Heart left ventricle (tissue), 16 donors: ENCODE data around the gene OGA. TPM values are rescaled to one million over a fixed set of nuclear protein-coding genes. Genes with fewer than 3 reads are reported as not detected.

Source experiments
- ATAC-seq, 4 donors: fragments of 200-7000 bp; cut with Tn5 transposase; one replicate each; pipeline ENCODE4 v1.9.1; 2020 to 2022; ENCODE audit warnings: moderate library complexity in 4 of 4, mild to moderate bottlenecking in 3 of 4, moderate number of reproducible peaks in 1 of 4
- DNase-seq, 5 donors: peaks; one replicate each; pipeline ENCODE4 v3.0.0-alpha.2; 2020
- H3K27ac ChIP-seq, 12 donors: fragments of 200-600 bp; sonication (generic) in 4 of 12; one replicate each; pipeline versions ENCODE4 v1.5.0 to v1.8.0; 2016 to 2022; ENCODE audit warnings: mild to moderate bottlenecking in 2 of 12
- H3K27me3 ChIP-seq, 9 donors: fragments of 200-600 bp; sonication (generic) in 2 of 9; one replicate each; pipeline versions ENCODE4 v1.5.1 to v1.8.0; 2016 to 2022; ENCODE audit warnings: mild to moderate bottlenecking in 3 of 9
- H3K36me3 ChIP-seq, 9 donors: fragments of 200-600 bp; sonication (generic) in 2 of 9; one replicate each; pipeline versions ENCODE4 v1.5.0 to v1.8.0; 2018 to 2022; ENCODE audit warnings: mild to moderate bottlenecking in 2 of 9
- H3K4me1 ChIP-seq, 12 donors: fragments of 200-600 bp; sonication (generic) in 4 of 12; one replicate each; pipeline versions ENCODE4 v1.5.0 to v1.8.0; 2016 to 2022; ENCODE audit warnings: mild to moderate bottlenecking in 3 of 12
- H3K4me3 ChIP-seq, 12 donors: fragments of 200-600 bp; sonication (generic) in 4 of 12; one replicate each; pipeline versions ENCODE4 v1.5.0 to v1.8.0; 2017 to 2022; ENCODE audit warnings: mild to moderate bottlenecking in 9 of 12, moderate library complexity in 4 of 12
- H3K9me3 ChIP-seq, 12 donors: fragments of 200-600 bp; sonication (generic) in 4 of 12; one replicate each; pipeline versions ENCODE4 v1.5.0 to v1.8.0; 2016 to 2022; ENCODE audit warnings: mild to moderate bottlenecking in 1 of 12
- POLR2A ChIP-seq, 2 donors: fragments of 450-650 bp; IDR thresholded peaks; one replicate each; pipeline ENCODE4 v1.6.1; 2017; ENCODE audit warnings: antibody characterized with exemption in 2 of 2, mild to moderate bottlenecking in 2 of 2, moderate library complexity in 2 of 2
- WGBS, 4 donors: extraction: QIAGEN DNeasy Blood & Tissue Kit in 2 of 4; methylation state at CpG; one replicate each; pipeline versions ENCODE4 v1.1.5 to v1.1.7; 2013 to 2018; 5-methylcytosine and 5-hydroxymethylcytosine counted together
- intact Hi-C, 10 donors: fragments of 100-400 bp; cut with DNase I; formaldehyde crosslinking; loops; one replicate each; pipeline versions ENCODE4 v1.11.1 to v1.14.2; 2022
- long read RNA-seq, 3 donors: library from polyadenylated mRNA; unstranded; transcript quantifications; one replicate each; pipeline ENCODE4 v2.0.0, GENCODE V29; 2020 to 2021
- polyA plus RNA-seq, 2 donors: library from polyadenylated mRNA; stranded (reverse); fragments of 200-250 nt; gene quantifications; one replicate each; pipeline ENCODE4 v1.2.3, GENCODE V29; 2013
- total RNA-seq, 9 donors: library from RNA; depleted of rRNA in 2 of 9; stranded (reverse); fragments of >200 nt in 2 of 9; fragmentation: NEBNext Ultra II Directional in 3 of 9; extraction: Animal tissue kit (Norgen Biotek cat#: 25700) in 3 of 9; gene quantifications; one replicate each; pipeline versions ENCODE4 v1.1.0 to v1.2.4, GENCODE V29; 2016 to 2023
- TF ChIP-seq, protein P1 (sequence below), 12 donors: fragments of 200-600 bp; sonication (generic) in 4 of 12; IDR thresholded peaks; one replicate each; pipeline versions ENCODE4 v1.5.0 to v1.8.0; 2018 to 2022; ENCODE audit warnings: antibody characterized with exemption in 12 of 12, mild to moderate bottlenecking in 5 of 12
- donor health status: ischemic (EF 13 %, LVEDD 7.1; RV severe dilation, severe dysfunction).
- donor health status: healthy with polysubstance abuse.
- donor health status: DM: no; HTN: yes; CAD: no.
- donor health status: DM: no; HTN: no; CAD: no.
- donor health status: ischemic (EF 25% LVEDD 6.9; RV normal size, moderate dysfunction).
- donor health status: ischemic (EF 25% LVEDD 5.7; RV mildly dilated, moderate dysfunction).
- donor health status: healthy.
- donor health status: DM: yes; HTN: yes; CAD: no.
- donor health status: ischemic (EF 35%, LVEDD 5.7; RV mildly dilated, moderate dysfunction).
- donor health status: nonischemic (EF 11% LVEDD 7.7; RV severe dilation, severe dysfunction).
- donor health status: DM: yes; HTN: yes; CAD: no.
- donor health status: PGD.
- donor health status: ischemic (EF 29% LVEDD 5.4; RV normal size, mild dysfunction).
- donor health status: nonischemic (EF 23%, LVEDD 6.1; RV moderate dilation, normal function).

Gene OGA
- total RNA-seq (100 to 1,000 TPM in 4 of 9 donors, 10 to 100 TPM in 5; 53.8 to 164 (median 92.6) TPM), polyA plus RNA-seq (10 to 100 TPM; 42.1 to 42.4 TPM)
- long read RNA-seq, donor 1, full-length matches to known transcripts, result 28 of 58 reads
- long read RNA-seq, donor 1, partial matches to known transcripts, result 22 of 58 reads
- long read RNA-seq, donor 1, other reads (novel, unspliced or antisense), result 8 of 58 reads
- long read RNA-seq, donor 2, full-length matches to known transcripts, result 4 of 37 reads
- long read RNA-seq, donor 2, partial matches to known transcripts, result 31 of 37 reads
- long read RNA-seq, donor 2, other reads (novel, unspliced or antisense), result 2 of 37 reads
- long read RNA-seq, donor 3, full-length matches to known transcripts, result 25 of 47 reads
- long read RNA-seq, donor 3, partial matches to known transcripts, result 16 of 47 reads
- long read RNA-seq, donor 3, other reads (novel, unspliced or antisense), result 6 of 47 reads

DNA sequence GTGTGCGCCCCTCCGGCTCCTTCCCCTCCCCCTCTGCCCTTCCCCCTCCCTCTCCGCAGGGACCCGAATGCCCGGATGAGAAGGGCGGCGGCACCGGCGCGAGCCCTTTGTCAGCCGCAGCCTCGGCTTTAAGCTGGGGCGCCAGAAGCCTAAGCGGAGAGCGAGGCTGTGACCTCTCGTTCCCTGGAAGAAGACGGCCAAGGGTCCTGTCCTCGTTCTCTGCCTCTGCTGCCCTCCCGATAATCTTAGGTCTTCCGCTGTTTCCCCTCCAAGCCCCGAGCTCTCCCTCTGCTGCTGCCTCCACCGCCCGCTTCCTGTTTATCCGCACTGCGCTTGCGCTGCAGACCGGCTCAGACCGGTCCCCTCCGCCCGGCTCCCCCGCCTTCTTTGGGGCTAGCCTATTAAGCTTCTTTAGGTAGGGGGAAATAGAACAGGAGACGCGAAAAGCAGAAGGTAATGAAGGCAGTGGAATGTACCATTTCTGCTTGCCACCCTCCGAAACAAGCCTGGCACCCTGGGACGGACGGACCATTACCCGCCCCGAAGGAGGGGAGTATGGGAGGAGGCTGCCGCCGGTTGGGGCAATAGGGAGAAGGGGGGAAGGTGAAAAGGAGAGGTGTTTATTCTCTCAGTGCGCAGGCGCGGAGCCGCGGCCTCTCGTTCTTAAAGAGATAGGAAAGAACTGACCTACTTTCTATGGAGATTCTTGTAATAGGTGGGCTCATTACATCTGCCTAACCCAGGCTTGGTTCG, at the start of gene OGA:
Gene OGA, minus strand, starts transcription at position 326 of the 753 bp plus-strand sequence. CDS start 422 bp downstream, outside the sequence.
- Histone ChIP-seq H3K27ac (peak within 1 kb of the TSS; percentile 90 to 99 (median 96)), H3K27me3 (no peaks in the 10 kb centered on the region), H3K36me3 (peaks cover 0 to 3% (median under 1%) of the 10 kb centered on the region in 9 donors), H3K4me3 (peak within 1 kb of the TSS; percentile 70 to 100 (median 96)), H3K9me3 (no peaks in the 10 kb centered on the region), H3K4me1 (peaks cover 0 to 41% (median 25%) of the 10 kb centered on the region in 12 donors)
- ATAC-seq (peak; percentile 93 to 96 (median 94)), DNase-seq (peak; percentile 97 to 99 (median 99))
- intact Hi-C loops, result loop anchor here in 1 of 10 donors (5.0 kb wide), 1 partner anchor 36 kb away; the partner anchor contains the start of gene NPM3
- 0% methylated on average over 34 to 47 of the region's 47 CpGs for WGBS, 4 donors
- TF ChIP-seq POLR2A (IDR thresholded peaks at IDR 0.05), result peak; percentile 88 to 96
- TF ChIP-seq, protein P1, sequence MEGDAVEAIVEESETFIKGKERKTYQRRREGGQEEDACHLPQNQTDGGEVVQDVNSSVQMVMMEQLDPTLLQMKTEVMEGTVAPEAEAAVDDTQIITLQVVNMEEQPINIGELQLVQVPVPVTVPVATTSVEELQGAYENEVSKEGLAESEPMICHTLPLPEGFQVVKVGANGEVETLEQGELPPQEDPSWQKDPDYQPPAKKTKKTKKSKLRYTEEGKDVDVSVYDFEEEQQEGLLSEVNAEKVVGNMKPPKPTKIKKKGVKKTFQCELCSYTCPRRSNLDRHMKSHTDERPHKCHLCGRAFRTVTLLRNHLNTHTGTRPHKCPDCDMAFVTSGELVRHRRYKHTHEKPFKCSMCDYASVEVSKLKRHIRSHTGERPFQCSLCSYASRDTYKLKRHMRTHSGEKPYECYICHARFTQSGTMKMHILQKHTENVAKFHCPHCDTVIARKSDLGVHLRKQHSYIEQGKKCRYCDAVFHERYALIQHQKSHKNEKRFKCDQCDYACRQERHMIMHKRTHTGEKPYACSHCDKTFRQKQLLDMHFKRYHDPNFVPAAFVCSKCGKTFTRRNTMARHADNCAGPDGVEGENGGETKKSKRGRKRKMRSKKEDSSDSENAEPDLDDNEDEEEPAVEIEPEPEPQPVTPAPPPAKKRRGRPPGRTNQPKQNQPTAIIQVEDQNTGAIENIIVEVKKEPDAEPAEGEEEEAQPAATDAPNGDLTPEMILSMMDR (IDR thresholded peaks at IDR 0.05), result no peak

DNA sequence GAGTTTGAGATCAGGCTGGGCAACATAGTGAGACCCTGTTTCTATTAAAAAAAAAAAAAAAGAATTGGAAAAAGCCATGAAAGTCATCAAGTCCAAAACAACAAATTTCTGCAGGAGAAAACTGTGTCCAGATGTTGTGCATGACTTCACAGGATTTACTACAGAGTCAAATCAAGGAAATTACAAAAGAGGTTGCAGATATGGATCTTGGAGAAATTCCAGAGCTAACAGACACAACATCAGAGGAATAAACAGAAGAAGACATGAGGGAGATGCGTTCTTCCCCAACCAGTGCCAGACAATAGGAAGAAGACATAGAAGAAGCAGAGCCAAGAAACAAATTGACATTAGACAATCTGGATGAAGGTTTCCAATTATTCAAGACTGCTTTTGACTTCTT, 49.7 kb upstream of the OGA start:
- no peak for DNase-seq
- H3K27me3 ChIP-seq, result no peaks in the 10 kb centered on the region
- H3K36me3 ChIP-seq, result peaks cover 0 to 18% (median 2%) of the 10 kb centered on the region in 9 donors
- intact Hi-C loops, result no loop called here
- no peak overlapping the region for H3K27ac ChIP-seq
- H3K4me1 ChIP-seq, result peaks cover 0 to 4% (median 0%) of the 10 kb centered on the region in 12 donors
- WGBS, 4 donors, result 44 to 60% (median 55%) methylated on average over 1 of the region's 1 CpG
- H3K9me3 ChIP-seq, result peaks cover 0 to 9% (median 0%) of the 10 kb centered on the region in 12 donors
- ATAC-seq, result no peak
- H3K4me3 ChIP-seq, result no peak overlapping the region
- TF ChIP-seq POLR2A (IDR thresholded peaks at IDR 0.05), result no peak
- TF ChIP-seq, protein P1 (IDR thresholded peaks at IDR 0.05), result no peak

DNA sequence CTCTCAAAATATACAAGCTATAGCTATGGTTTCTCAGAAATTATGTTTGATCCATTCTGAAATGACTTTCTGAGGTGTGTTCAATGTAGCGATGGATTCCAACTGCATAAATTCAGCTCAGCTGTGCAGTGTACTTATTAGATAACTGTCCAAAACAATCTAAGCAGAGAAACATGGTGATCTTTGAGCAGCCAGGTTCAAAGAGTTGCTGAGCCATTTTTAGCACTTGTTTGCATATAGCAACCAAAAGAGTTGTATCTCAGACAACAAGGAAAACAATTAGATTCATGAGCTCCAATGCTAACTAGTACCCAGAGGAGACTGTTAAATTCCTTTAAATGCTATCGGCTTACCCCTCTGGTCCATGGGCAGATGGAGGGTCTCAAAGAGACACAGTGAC, 41.3 kb upstream of the OGA start:
- ATAC-seq, result peak in 3 of 4 donors; percentile 64 to 81 (median 77)
- H3K4me1 ChIP-seq, result peaks cover 0 to 48% (median 27%) of the 10 kb centered on the region in 12 donors
- H3K27me3 ChIP-seq, result no peaks in the 10 kb centered on the region
- intact Hi-C loops, result no loop called here
- DNase-seq, result no peak
- 62 to 71% (median 70%) methylated on average over 2 of the region's 2 CpGs for WGBS, 4 donors
- no peak overlapping the region for H3K4me3 ChIP-seq
- H3K27ac ChIP-seq, result peak overlapping the region in 10 of 12 donors; percentile 8 to 64 (median 38)
- TF ChIP-seq, protein P1 (IDR thresholded peaks at IDR 0.05), result no peak
- TF ChIP-seq POLR2A (IDR thresholded peaks at IDR 0.05), result no peak
- peaks cover 0 to 15% (median 4%) of the 10 kb centered on the region in 12 donors for H3K9me3 ChIP-seq
- H3K36me3 ChIP-seq, result peaks cover 0 to 18% (median 5%) of the 10 kb centered on the region in 9 donors
